Measurements from ENCODE around the gene RNU4-1.

Gene RNU4-1

DNA sequence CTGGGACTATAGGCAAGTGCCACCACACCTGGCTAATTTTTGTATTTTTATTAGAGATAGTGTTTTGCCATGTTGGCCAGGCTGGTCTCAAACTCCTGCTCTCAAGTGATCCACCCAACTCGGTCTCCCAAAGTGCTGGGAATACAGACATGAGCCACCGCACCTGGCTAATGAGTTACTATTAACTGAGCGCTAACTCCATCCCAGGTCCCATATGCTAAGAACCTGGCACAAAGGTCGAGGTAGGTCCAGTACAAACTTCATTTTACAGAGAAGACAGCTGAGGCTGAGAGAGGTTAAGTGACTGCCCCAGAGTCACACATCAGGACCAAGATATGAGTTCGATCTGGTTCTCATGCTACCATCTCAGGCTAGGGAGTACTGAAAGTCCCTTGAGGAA lies 39.0 kb upstream of the RNU4-1 start:
- TF ChIP-seq, protein P1, sequence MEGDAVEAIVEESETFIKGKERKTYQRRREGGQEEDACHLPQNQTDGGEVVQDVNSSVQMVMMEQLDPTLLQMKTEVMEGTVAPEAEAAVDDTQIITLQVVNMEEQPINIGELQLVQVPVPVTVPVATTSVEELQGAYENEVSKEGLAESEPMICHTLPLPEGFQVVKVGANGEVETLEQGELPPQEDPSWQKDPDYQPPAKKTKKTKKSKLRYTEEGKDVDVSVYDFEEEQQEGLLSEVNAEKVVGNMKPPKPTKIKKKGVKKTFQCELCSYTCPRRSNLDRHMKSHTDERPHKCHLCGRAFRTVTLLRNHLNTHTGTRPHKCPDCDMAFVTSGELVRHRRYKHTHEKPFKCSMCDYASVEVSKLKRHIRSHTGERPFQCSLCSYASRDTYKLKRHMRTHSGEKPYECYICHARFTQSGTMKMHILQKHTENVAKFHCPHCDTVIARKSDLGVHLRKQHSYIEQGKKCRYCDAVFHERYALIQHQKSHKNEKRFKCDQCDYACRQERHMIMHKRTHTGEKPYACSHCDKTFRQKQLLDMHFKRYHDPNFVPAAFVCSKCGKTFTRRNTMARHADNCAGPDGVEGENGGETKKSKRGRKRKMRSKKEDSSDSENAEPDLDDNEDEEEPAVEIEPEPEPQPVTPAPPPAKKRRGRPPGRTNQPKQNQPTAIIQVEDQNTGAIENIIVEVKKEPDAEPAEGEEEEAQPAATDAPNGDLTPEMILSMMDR (IDR thresholded peaks at IDR 0.05; ENCODE audit: low read depth, low read length, poor library complexity, severe bottlenecking) = no peak
- no peak for TF ChIP-seq EZH2phosphoT487 (IDR thresholded peaks at IDR 0.05; ENCODE audit: borderline replicate concordance, low read length)
- Histone ChIP-seq H4K20me1 (ENCODE audit: control insufficient read depth, insufficient read depth, low read depth, low read length) (no peaks in the 10 kb centered on the region), H3K4me1 (ENCODE audit: control insufficient read depth, low read length) (no peaks in the 10 kb centered on the region), H3K9me2 (replicated peaks; ENCODE audit: control insufficient read depth, low read length) (no peaks in the 10 kb centered on the region), H3K4me2 (ENCODE audit: low read length) (no peak overlapping the region), H3K9me3 (ENCODE audit: control insufficient read depth, insufficient read depth, low read length) (peaks cover 10% of the 10 kb centered on the region), H3K36me3 (ENCODE audit: control insufficient read depth, low read length) (no peaks in the 10 kb centered on the region), H3K4me3 (ENCODE audit: low read length) (no peak overlapping the region), H3K27ac (ENCODE audit: low read depth, low read length) (no peak overlapping the region), H3F3A (ENCODE audit: control insufficient read depth, insufficient read depth) (no peaks in the 10 kb centered on the region), H3K27me3 (ENCODE audit: control insufficient read depth, low read length) (peaks cover 4% of the 10 kb centered on the region; the same call in 1 of the 2 replicates), H3K79me2 (ENCODE audit: control insufficient read depth, low read length) (no peaks in the 10 kb centered on the region)

- H3K4me2 ChIP-seq (ENCODE audit: low read length) = no peak overlapping the region
- H3K36me3 ChIP-seq (ENCODE audit: control insufficient read depth, low read length) = no peaks in the 10 kb centered on the region
- H3K27ac ChIP-seq (ENCODE audit: low read depth, low read length) = no peak overlapping the region
- no peaks in the 10 kb centered on the region for H3K4me1 ChIP-seq (ENCODE audit: control insufficient read depth, low read length)
- no peaks in the 10 kb centered on the region for H4K20me1 ChIP-seq (ENCODE audit: control insufficient read depth, insufficient read depth, low read depth, low read length)
- H3K9me2 ChIP-seq (replicated peaks; ENCODE audit: control insufficient read depth, low read length) = no peaks in the 10 kb centered on the region
- no peaks in the 10 kb centered on the region for H3F3A ChIP-seq (ENCODE audit: control insufficient read depth, insufficient read depth)
- H3K27me3 ChIP-seq (ENCODE audit: control insufficient read depth, low read length) = peaks cover 4% of the 10 kb centered on the region; the same call in 1 of the 2 replicates
- no peaks in the 10 kb centered on the region for H3K79me2 ChIP-seq (ENCODE audit: control insufficient read depth, low read length)
- TF ChIP-seq EZH2phosphoT487 (IDR thresholded peaks at IDR 0.05; ENCODE audit: borderline replicate concordance, low read length) = no peak
- TF ChIP-seq, protein P1 (IDR thresholded peaks at IDR 0.05; ENCODE audit: low read depth, low read length, poor library complexity, severe bottlenecking) = no peak
- H3K4me3 ChIP-seq (ENCODE audit: low read length) = no peak overlapping the region
- H3K9me3 ChIP-seq (ENCODE audit: control insufficient read depth, insufficient read depth, low read length) = peaks cover 3% of the 10 kb centered on the region; the same call in 1 of the 2 replicates
Measured at GRCh38 chr12:120331390-120331789, 38.4 kb upstream of the RNU4-1 start.

DNA sequence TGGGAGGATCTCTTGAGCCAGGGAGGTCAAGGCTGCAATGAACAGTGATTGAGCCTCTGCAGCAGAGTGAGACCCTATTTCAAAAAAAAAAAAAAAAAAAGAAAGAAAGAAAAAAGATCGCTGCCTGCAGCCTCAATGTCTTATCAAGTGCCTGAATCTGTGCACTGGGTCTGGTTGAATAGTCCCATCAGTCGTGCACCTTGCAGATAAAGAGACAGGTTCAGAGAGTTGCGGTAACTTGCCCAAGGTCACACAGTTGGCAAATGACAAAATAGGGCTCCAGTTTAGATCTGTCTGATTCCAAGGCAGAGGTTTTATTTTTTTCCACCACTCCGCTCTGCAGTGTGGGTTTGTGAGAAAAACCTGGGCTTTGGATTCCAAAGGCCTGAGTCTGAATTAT lies 35.2 kb upstream of the RNU4-1 start:
- Histone ChIP-seq H3K9me3 (ENCODE audit: control insufficient read depth, insufficient read depth, low read length) (no peaks in the 10 kb centered on the region), H3K9me2 (replicated peaks; ENCODE audit: control insufficient read depth, low read length) (no peaks in the 10 kb centered on the region), H3F3A (ENCODE audit: control insufficient read depth, insufficient read depth) (no peaks in the 10 kb centered on the region), H3K4me3 (ENCODE audit: low read length) (no peak overlapping the region), H3K79me2 (ENCODE audit: control insufficient read depth, low read length) (no peaks in the 10 kb centered on the region), H3K4me2 (ENCODE audit: low read length) (no peak overlapping the region), H3K27me3 (ENCODE audit: control insufficient read depth, low read length) (peaks cover 8% of the 10 kb centered on the region), H3K27ac (ENCODE audit: low read depth, low read length) (no peak overlapping the region), H4K20me1 (ENCODE audit: control insufficient read depth, insufficient read depth, low read depth, low read length) (no peaks in the 10 kb centered on the region), H3K4me1 (ENCODE audit: control insufficient read depth, low read length) (peaks cover 14% of the 10 kb centered on the region), H3K36me3 (ENCODE audit: control insufficient read depth, low read length) (no peaks in the 10 kb centered on the region)
- no peak for TF ChIP-seq EZH2phosphoT487 (IDR thresholded peaks at IDR 0.05; ENCODE audit: borderline replicate concordance, low read length)
- TF ChIP-seq, protein P1 (IDR thresholded peaks at IDR 0.05; ENCODE audit: low read depth, low read length, poor library complexity, severe bottlenecking) = no peak

All from DOHH2 (cell line).